Heart right ventricle (tissue), 16 donors: ENCODE results near the gene TECR. TPM values are rescaled to one million over a fixed set of nuclear protein-coding genes. Genes with fewer than 3 reads are reported as not detected.
"Not testable (repeated sequence)": the region's sequence is repeated elsewhere in the genome, so short reads cannot be mapped to it uniquely, and the experiment has no call there.

Experiments used
- ATAC-seq, 8 donors: fragments of 200-7000 bp; cut with Tn5 transposase; one replicate each; pipeline ENCODE4 v1.9.1; 2020; ENCODE audit warnings: mild to moderate bottlenecking in 8 of 8, moderate library complexity in 8 of 8, moderate number of reproducible peaks in 1 of 8
- DNase-seq, 2 donors: peaks; one replicate each; pipeline ENCODE4 v3.0.0-alpha.2; 2020
- H3K27ac ChIP-seq, 10 donors: fragments of 200-600 bp; sonication (generic) in 2 of 10; one replicate each; pipeline versions ENCODE4 v1.5.0 to v1.8.0; 2020 to 2022; ENCODE audit warnings: mild to moderate bottlenecking in 3 of 10
- H3K27me3 ChIP-seq, 7 donors: fragments of 200-600 bp; one replicate each; pipeline ENCODE4 v1.8.0; 2021 to 2022; ENCODE audit warnings: mild to moderate bottlenecking in 2 of 7
- H3K36me3 ChIP-seq, 9 donors: fragments of 200-600 bp; sonication (generic) in 1 of 9; one replicate each; pipeline versions ENCODE4 v1.5.0 to v1.8.0; 2020 to 2022; ENCODE audit warnings: mild to moderate bottlenecking in 2 of 9
- H3K4me1 ChIP-seq, 9 donors: fragments of 200-600 bp; sonication (generic) in 1 of 9; one replicate each; pipeline versions ENCODE4 v1.5.0 to v1.8.0; 2020 to 2022; ENCODE audit warnings: mild to moderate bottlenecking in 4 of 9
- H3K4me3 ChIP-seq, 10 donors: fragments of 200-600 bp; sonication (generic) in 2 of 10; one replicate each; pipeline versions ENCODE4 v1.5.0 to v1.8.0; 2020 to 2022; ENCODE audit warnings: mild to moderate bottlenecking in 7 of 10, moderate library complexity in 2 of 10
- H3K9me3 ChIP-seq, 11 donors: fragments of 200-600 bp in 10 of 11; sonication (generic) in 2 of 11; one replicate each; pipeline versions ENCODE4 v1.5.0 to v1.8.0; 2013 to 2022; ENCODE audit warnings: mild to moderate bottlenecking in 2 of 11, control low read depth in 1 of 11, moderate library complexity in 1 of 11
- CTCF ChIP-seq, 9 donors: fragments of 200-600 bp; sonication (generic) in 2 of 9; IDR thresholded peaks; one replicate each; pipeline versions ENCODE4 v1.5.0 to v1.8.0; 2021 to 2022; ENCODE audit warnings: antibody characterized with exemption in 9 of 9, mild to moderate bottlenecking in 5 of 9, moderate library complexity in 1 of 9
- WGBS, 2 donors: extraction: QIAGEN DNeasy Blood & Tissue Kit; methylation state at CpG; one replicate each; pipeline ENCODE4 v1.1.7; 2013; ENCODE audit warnings: inconsistent platforms in 1 of 2; 5-methylcytosine and 5-hydroxymethylcytosine counted together
- intact Hi-C, 10 donors: fragments of 100-400 bp; cut with DNase I; formaldehyde crosslinking; loops; one replicate each; pipeline versions ENCODE4 v1.11.1 to v1.14.2; 2022
- polyA plus RNA-seq, 2 donors: library from polyadenylated mRNA; stranded (reverse); fragments of 200-250 nt; gene quantifications; one replicate each; pipeline ENCODE4 v1.2.3, GENCODE V29; 2013
- total RNA-seq, 10 donors: library from RNA; stranded (reverse); fragmentation: NEBNext Ultra II Directional in 3 of 10; extraction: Animal tissue kit (Norgen Biotek cat#: 25700) in 3 of 10; gene quantifications; one replicate each; pipeline versions ENCODE4 v1.2.1 to v1.2.4, GENCODE V29; 2021 to 2023
- donor health status: Arrhythmogenic right ventricular cardiomyopathy.
- donor health status: ischemic (EF 13 %, LVEDD 7.1; RV severe dilation, severe dysfunction).
- donor health status: healthy with polysubstance abuse.
- donor health status: DM: no; HTN: yes; CAD: no.
- donor health status: DM: no; HTN: no; CAD: no.
- donor health status: ischemic (EF 25% LVEDD 6.9; RV normal size, moderate dysfunction).
- donor health status: ischemic (EF 25% LVEDD 5.7; RV mildly dilated, moderate dysfunction).
- donor health status: healthy.
- donor health status: DM: yes; HTN: yes; CAD: no.
- donor health status: Ischemic cardiomyopathy.
- donor health status: ischemic (EF 35%, LVEDD 5.7; RV mildly dilated, moderate dysfunction).
- donor health status: nonischemic (EF 11% LVEDD 7.7; RV severe dilation, severe dysfunction).
- donor health status: DM: yes; HTN: yes; CAD: no.
- donor health status: PGD.
- donor health status: ischemic (EF 29% LVEDD 5.4; RV normal size, mild dysfunction).
- donor health status: nonischemic (EF 23%, LVEDD 6.1; RV moderate dilation, normal function).

The TECR gene
- total and polyA plus RNA-seq, 12 donors: 61.4 to 194 (median 75.7) TPM

GRCh38 chr19:14563989-14564651 lies 34.7 kb downstream of the TECR start:
- 70 to 79% methylated on average over 24 to 33 of the region's 33 CpGs for WGBS, 2 donors
- H3K9me3 ChIP-seq: no peaks in the 10 kb centered on the region
- peaks cover 28 to 54% (median 36%) of the 10 kb centered on the region in 9 donors for H3K4me1 ChIP-seq
- peaks cover 0 to 50% (median 6%) of the 10 kb centered on the region in 9 donors for H3K36me3 ChIP-seq
- H3K27ac ChIP-seq: peak overlapping the region in 3 of 10 donors; percentile 70 to 97 (median 95)
- intact Hi-C loops: no loop called here
- no peaks in the 10 kb centered on the region for H3K27me3 ChIP-seq
- DNase-seq (peak in 1 of 2 donors; percentile 55), ATAC-seq (peak in 6 of 8 donors; percentile 2 to 30 (median 18))
- H3K4me3 ChIP-seq: no peak overlapping the region
- TF ChIP-seq CTCF (IDR thresholded peaks at IDR 0.05): no peak

- H3K9me3 ChIP-seq, ATAC-seq, H3K27me3 ChIP-seq, H3K4me3 ChIP-seq, intact Hi-C loops, H3K27ac ChIP-seq, DNase-seq: not testable (repeated sequence)
- WGBS, 2 donors: 80 to 82% methylated on average over 22 of the region's 22 CpGs
- Histone ChIP-seq H3K36me3 (peaks cover 0 to 53% (median 6%) of the 10 kb centered on the region in 9 donors), H3K4me1 (peaks cover 26 to 54% (median 40%) of the 10 kb centered on the region in 9 donors)
Observed at GRCh38 chr19:14564652-14565297, 35.4 kb downstream of the TECR start.

- DNase-seq (no peak), ATAC-seq (no peak)
- intact Hi-C loops: no loop called here
- Histone ChIP-seq H3K27me3 (no peaks in the 10 kb centered on the region), H3K9me3 (no peaks in the 10 kb centered on the region), H3K4me1 (peaks cover 21 to 54% (median 40%) of the 10 kb centered on the region in 9 donors), H3K4me3 (no peak overlapping the region), H3K27ac (no peak overlapping the region), H3K36me3 (peaks cover 0 to 53% (median 6%) of the 10 kb centered on the region in 9 donors)
- 91 to 93% methylated on average over 22 of the region's 22 CpGs for WGBS, 2 donors
- no peak for TF ChIP-seq CTCF (IDR thresholded peaks at IDR 0.05)
Observed at GRCh38 chr19:14565298-14565679, 35.9 kb downstream of the TECR start.

- Histone ChIP-seq H3K4me3 (no peak overlapping the region), H3K27ac (no peak overlapping the region), H3K4me1 (peaks cover 16 to 54% (median 40%) of the 10 kb centered on the region in 9 donors), H3K36me3 (peaks cover 0 to 53% (median 6%) of the 10 kb centered on the region in 9 donors), H3K9me3 (no peaks in the 10 kb centered on the region), H3K27me3 (no peaks in the 10 kb centered on the region)
- intact Hi-C loops: no loop called here
- 85 to 89% methylated on average over 24 to 27 of the region's 31 CpGs for WGBS, 2 donors
- no peak for TF ChIP-seq CTCF (IDR thresholded peaks at IDR 0.05)
- DNase-seq (no peak), ATAC-seq (no peak)
Observed at GRCh38 chr19:14565765-14566711, 36.6 kb downstream of the TECR start.
